SU-DHL-6 (cell line): ENCODE data around the gene SLC35A3.

Experiments
- H2AFZ ChIP-seq: fragments of 200-600 bp; sonication (generic); 2 replicates; pipeline ENCODE4 v1.6.1; 2014; ENCODE audit warnings: low read depth, mild to moderate bottlenecking, moderate library complexity, mixed read lengths, antibody characterized with exemption, low read length; ENCODE audit not compliant: severe bottlenecking
- H3F3A ChIP-seq: fragments of 200-600 bp; shearing (Covaris generic); 2 replicates; pipeline ENCODE4 v1.6.0; 2016; ENCODE audit warnings: antibody characterized with exemption, mild to moderate bottlenecking; ENCODE audit not compliant: insufficient read depth
- H3K27ac ChIP-seq: fragments of 200-600 bp; sonication (generic); 2 replicates; pipeline ENCODE4 v1.5.1; 2016; ENCODE audit warnings: low read depth, mild to moderate bottlenecking, low read length, moderate library complexity, mixed read lengths
- H3K27me3 ChIP-seq: fragments of 200-600 bp; sonication (generic), shearing (Covaris generic); 2 replicates; pipeline ENCODE4 v1.6.0; 2014; ENCODE audit warnings: mild to moderate bottlenecking, low read length
- H3K36me3 ChIP-seq: fragments of 200-600 bp; sonication (generic); 2 replicates; pipeline ENCODE4 v1.6.1; 2014; ENCODE audit warnings: mild to moderate bottlenecking, low read length, mixed read lengths
- H3K4me2 ChIP-seq: fragments of 300-600, 200-600 bp; shearing (Covaris generic), sonication (generic); 2 replicates; pipeline ENCODE4 v1.6.0; 2014; ENCODE audit warnings: low read length, low read depth, mild to moderate bottlenecking; ENCODE audit not compliant: poor library complexity, severe bottlenecking
- H3K4me3 ChIP-seq: fragments of 200-600 bp; sonication (generic); 2 replicates; pipeline ENCODE4 v1.5.1; 2014; ENCODE audit warnings: antibody characterized with exemption, low read length, mild to moderate bottlenecking, mixed read lengths; ENCODE audit not compliant: insufficient read depth, poor library complexity, severe bottlenecking
- H3K79me2 ChIP-seq: fragments of 200-600 bp; sonication (generic); 2 replicates; pipeline ENCODE4 v1.6.1; 2014; ENCODE audit warnings: mild to moderate bottlenecking, low read length, moderate library complexity; ENCODE audit not compliant: insufficient read depth
- H3K9ac ChIP-seq: fragments of 200-600 bp; sonication (generic); 2 replicates; pipeline ENCODE4 v1.7.0; 2014; ENCODE audit warnings: mild to moderate bottlenecking, low read length
- H3K9me2 ChIP-seq: fragments of 200-600 bp; sonication (generic); replicated peaks from 2 replicates; pipeline ENCODE4 v1.6.1; 2014; ENCODE audit warnings: low read length; ENCODE audit not compliant: insufficient read depth
- H3K9me3 ChIP-seq: fragments of 200-600 bp; sonication (generic); 2 replicates; pipeline ENCODE4 v1.6.1; 2014; ENCODE audit warnings: low read length, mixed read lengths; ENCODE audit not compliant: insufficient read depth
- H4K20me1 ChIP-seq: fragments of 200-600 bp; sonication (generic); 2 replicates; pipeline ENCODE4 v1.6.1; 2014; ENCODE audit warnings: low read depth, mild to moderate bottlenecking, antibody characterized with exemption, low read length, moderate library complexity, mixed read lengths
- CTCF ChIP-seq: fragments of 200-600 bp; sonication (generic); IDR thresholded peaks from one replicate; pipeline ENCODE4 v1.5.1; 2017; ENCODE audit warnings: antibody characterized with exemption, mild to moderate bottlenecking, low read length, moderate library complexity; ENCODE audit not compliant: insufficient read depth, poor library complexity, severe bottlenecking
- EZH2phosphoT487 ChIP-seq: fragments of 200-600 bp; sonication (generic), shearing (Covaris generic); conservative IDR thresholded peaks from 2 replicates; pipeline ENCODE4 v1.6.1; 2018; ENCODE audit warnings: mild to moderate bottlenecking, antibody characterized with exemption, low read length, moderate library complexity, mixed read lengths

The SLC35A3 gene

DNA sequence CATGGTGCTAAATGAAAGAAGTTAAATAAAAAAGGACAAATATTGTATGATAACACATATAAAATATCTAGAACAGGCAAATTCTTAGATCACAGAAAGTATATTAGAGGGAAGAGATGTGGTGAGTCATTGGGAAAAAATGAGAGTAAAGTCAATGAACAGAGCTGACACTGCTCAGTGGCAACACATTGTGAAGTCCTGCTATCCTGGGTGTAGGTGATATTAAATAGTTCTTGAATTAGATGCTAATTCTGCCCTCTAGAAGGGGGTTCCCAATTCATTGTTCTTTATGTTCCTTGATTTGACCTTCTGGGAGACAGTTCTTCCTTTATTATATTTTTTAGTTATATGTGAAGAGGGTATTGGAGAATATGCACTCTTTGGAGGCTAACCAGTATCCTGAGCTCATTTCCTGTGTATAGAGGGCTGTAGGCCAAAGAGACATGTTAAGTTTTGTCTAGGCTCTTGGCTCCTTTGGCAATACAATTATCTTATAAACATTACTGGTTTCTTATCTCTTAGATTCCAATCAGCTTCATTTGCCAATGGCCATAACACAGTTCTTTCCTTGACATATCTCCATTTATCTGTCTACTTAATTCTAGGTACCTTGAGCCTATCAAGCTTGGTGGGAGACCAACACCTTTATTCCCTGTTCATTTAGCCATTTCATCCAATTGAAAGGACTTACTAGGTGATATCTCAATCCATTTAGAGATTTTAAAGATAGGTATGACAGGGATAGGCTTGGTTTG is 6.6 kb upstream of the SLC35A3 start:
- Histone ChIP-seq H3K9me2 (no peaks in the 10 kb centered on the region), H3F3A (no peaks in the 10 kb centered on the region), H4K20me1 (no peaks in the 10 kb centered on the region), H3K9me3 (no peaks in the 10 kb centered on the region), H3K36me3 (no peaks in the 10 kb centered on the region), H3K27ac (no peak overlapping the region), H3K9ac (no peak overlapping the region), H3K79me2 (no peaks in the 10 kb centered on the region), H2AFZ (no peak overlapping the region), H3K4me2 (no peak overlapping the region), H3K27me3 (no peaks in the 10 kb centered on the region), H3K4me3 (no peak overlapping the region)
- no peak for TF ChIP-seq EZH2phosphoT487
- no peak for TF ChIP-seq CTCF

DNA sequence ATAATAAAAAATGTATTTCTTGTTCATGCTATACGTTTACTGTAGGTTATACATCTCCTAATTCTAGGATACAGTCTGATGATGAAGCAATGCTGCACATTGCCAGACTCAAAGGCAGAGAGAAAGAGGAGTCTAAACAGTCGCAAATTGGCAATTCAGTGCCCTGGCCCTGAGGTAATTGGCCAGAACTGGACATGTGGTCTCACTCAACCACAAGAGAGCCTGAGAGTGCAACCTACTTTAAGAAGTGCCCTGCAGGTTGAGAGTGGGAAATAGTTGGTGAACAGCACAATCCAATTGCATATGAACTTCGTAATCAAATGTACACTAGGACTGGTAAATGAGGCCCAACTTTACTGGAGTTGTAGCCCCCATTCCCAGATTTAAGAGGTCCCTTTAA is 5.0 kb upstream of the SLC35A3 start:
- Histone ChIP-seq H2AFZ (no peak overlapping the region), H3K9me3 (no peaks in the 10 kb centered on the region), H3K79me2 (no peaks in the 10 kb centered on the region), H3K9me2 (no peaks in the 10 kb centered on the region), H3K4me2 (no peak overlapping the region), H3K36me3 (no peaks in the 10 kb centered on the region), H3K4me3 (no peak overlapping the region), H4K20me1 (no peaks in the 10 kb centered on the region), H3K9ac (no peak overlapping the region), H3K27me3 (no peaks in the 10 kb centered on the region), H3K27ac (no peak overlapping the region), H3F3A (no peaks in the 10 kb centered on the region)
- no peak for TF ChIP-seq CTCF
- no peak for TF ChIP-seq EZH2phosphoT487

DNA sequence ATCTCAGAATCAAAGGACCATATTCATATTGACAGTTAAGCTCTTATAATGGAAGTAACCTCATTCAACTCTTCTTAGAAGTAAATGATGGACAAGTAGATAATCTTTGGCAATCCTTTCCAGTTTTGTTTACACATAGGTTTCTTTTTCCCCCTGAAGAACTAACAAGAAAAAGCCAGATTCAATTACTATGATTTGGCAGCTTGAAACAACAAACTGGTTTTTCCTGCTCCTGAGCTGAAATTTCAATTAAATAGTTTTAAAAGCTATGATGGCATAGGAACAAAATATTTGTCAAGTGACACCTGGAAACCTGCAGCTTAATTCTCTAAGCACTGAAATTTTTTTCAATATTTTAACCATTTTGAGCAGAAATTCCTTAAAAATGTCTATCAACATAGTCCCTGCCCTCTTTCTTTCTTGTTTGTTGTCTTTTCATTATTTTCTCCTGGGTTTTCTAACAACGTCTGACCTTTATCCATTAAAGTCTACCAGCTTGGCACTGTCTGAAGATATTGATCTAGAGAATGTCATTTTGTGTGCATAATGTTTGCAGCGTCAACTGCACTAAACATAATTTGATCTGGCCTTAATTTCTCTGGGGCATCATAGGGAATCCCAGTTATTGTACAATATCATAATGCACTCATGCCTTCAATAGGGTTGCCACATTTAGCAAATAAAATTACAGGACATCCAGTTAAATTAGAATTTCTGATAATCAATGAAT is 4.0 kb upstream of the SLC35A3 start:
- Histone ChIP-seq H3K27me3 (no peaks in the 10 kb centered on the region), H2AFZ (no peak overlapping the region), H3K4me3 (no peak overlapping the region), H4K20me1 (no peaks in the 10 kb centered on the region), H3K9ac (no peak overlapping the region), H3K9me2 (no peaks in the 10 kb centered on the region), H3K4me2 (no peak overlapping the region), H3K9me3 (no peaks in the 10 kb centered on the region), H3K27ac (no peak overlapping the region), H3K79me2 (peaks cover 6% of the 10 kb centered on the region), H3F3A (no peaks in the 10 kb centered on the region), H3K36me3 (no peaks in the 10 kb centered on the region)
- TF ChIP-seq CTCF (no peak), EZH2phosphoT487 (no peak)
